Right lobe of liver (tissue), 6 donors: ENCODE data around the gene NPW. TPM values are rescaled to one million over a fixed set of nuclear protein-coding genes. Genes with fewer than 3 reads are reported as not detected.

Experiments used
- ATAC-seq, 4 donors: fragments of 200-7000 bp; cut with Tn5 transposase; one replicate each; pipeline ENCODE4 v1.9.1; 2020; ENCODE audit warnings: mild to moderate bottlenecking in 4 of 4, moderate library complexity in 4 of 4
- DNase-seq, 3 donors: peaks; one replicate each; pipeline ENCODE4 v3.0.0-alpha.2; 2020
- H3K27ac ChIP-seq, 3 donors: fragments of 200-600 bp; one replicate each; pipeline ENCODE4 v1.8.0; 2022
- H3K27me3 ChIP-seq, 2 donors: fragments of 200-600 bp; one replicate each; pipeline ENCODE4 v1.8.0; 2022
- H3K36me3 ChIP-seq, 4 donors: fragments of 200-600 bp; sonication (generic) in 1 of 4; one replicate each; pipeline versions ENCODE4 v1.5.1 to v1.8.0; 2017 to 2022; ENCODE audit warnings: control low read depth in 1 of 4
- H3K4me1 ChIP-seq, 4 donors: fragments of 200-600 bp; sonication (generic) in 1 of 4; one replicate each; pipeline versions ENCODE4 v1.5.1 to v1.8.0; 2017 to 2022; ENCODE audit warnings: control low read depth in 1 of 4
- H3K4me3 ChIP-seq, 3 donors: fragments of 200-600 bp; one replicate each; pipeline ENCODE4 v1.8.0; 2022
- H3K9me3 ChIP-seq, 4 donors: fragments of 200-600 bp; sonication (generic) in 1 of 4; one replicate each; pipeline versions ENCODE4 v1.5.1 to v1.8.0; 2017 to 2022; ENCODE audit warnings: control low read depth in 1 of 4
- CTCF ChIP-seq, 4 donors: fragments of 200-600 bp in 3 of 4; fragments of 450-650 bp in 1 of 4; IDR thresholded peaks; one replicate each; pipeline versions ENCODE4 v1.5.1 to v1.8.0; 2016 to 2022; ENCODE audit warnings: antibody characterized with exemption in 4 of 4, mild to moderate bottlenecking in 2 of 4
- POLR2A ChIP-seq: fragments of 450-650 bp; IDR thresholded peaks from one replicate; pipeline ENCODE4 v1.6.1; 2017; ENCODE audit warnings: antibody characterized with exemption, mild to moderate bottlenecking
- WGBS: methylation state at CpG from one replicate; pipeline ENCODE4 v1.1.6; 2018; ENCODE audit warnings: low coverage, low lambda C conversion rate; ENCODE audit not compliant: insufficient coverage; ENCODE audit errors: missing lambda C conversion rate; 5-methylcytosine and 5-hydroxymethylcytosine counted together
- intact Hi-C, 2 donors: fragments of 100-400 bp; cut with DNase I; formaldehyde crosslinking; loops; one replicate each; pipeline versions ENCODE4 v1.11.2 to v1.14.1; 2022
- total RNA-seq, 6 experiments: library from RNA; depleted of rRNA in 2 of 6; stranded (reverse); fragments of >200 nt in 2 of 6; fragmentation: NEBNext Ultra II Directional in 3 of 6; extraction: Animal tissue kit (Norgen Biotek cat#: 25700) in 3 of 6; gene quantifications; one replicate each; pipeline versions ENCODE4 v1.1.0 to v1.2.4, GENCODE V29; 2016 to 2023
- donor health status: DM: no; HTN: yes; CAD: no.
- donor health status: DM: no; HTN: no; CAD: no.
- donor health status: DM: no; HTN: no; CAD: no.
- donor health status: DM: no; HTN: yes; CAD: no.
- donor health status: DM: no; HTN: yes; CAD: no.

NPW gene
- total RNA-seq, 6 experiments from 2014 or later: 2.7 to 12.3 (median 8.2) TPM

GRCh38 chr16:2028146-2028545 is 8.6 kb downstream of the NPW start:
- WGBS: no CpG with 5 or more reads among the region's 3 CpGs
- TF ChIP-seq POLR2A (no peak), CTCF (IDR thresholded peaks at IDR 0.05) (no peak)
- Histone ChIP-seq H3K36me3 (peaks cover 0 to 15% (median 0%) of the 10 kb centered on the region in 4 donors), H3K27ac (peak overlapping the region; percentile 26 to 49 (median 33)), H3K27me3 (no peaks in the 10 kb centered on the region), H3K4me3 (peak overlapping the region; percentile 76 to 85 (median 82)), H3K9me3 (no peaks in the 10 kb centered on the region), H3K4me1 (peaks cover 0 to 47% (median 24%) of the 10 kb centered on the region in 4 donors)
- ATAC-seq (no peak), DNase-seq (peak in 1 of 3 donors; percentile 53)
- intact Hi-C loops: loop anchor here in 1 of 2 donors (5.0 kb wide), 1 partner anchor 119 kb away; the partner anchor contains the start of gene RAB26

- H3K36me3 ChIP-seq: peaks cover 0 to 15% (median 0%) of the 10 kb centered on the region in 4 donors
- peak overlapping the region in 2 of 3 donors; percentile 26 to 49 for H3K27ac ChIP-seq
- H3K9me3 ChIP-seq: no peaks in the 10 kb centered on the region
- ATAC-seq: peak in 3 of 4 donors; percentile 8 to 25 (median 14)
- intact Hi-C loops: loop anchor here in 1 of 2 donors (5.0 kb wide), 1 partner anchor 119 kb away; the partner anchor contains the start of gene RAB26
- no peaks in the 10 kb centered on the region for H3K27me3 ChIP-seq
- H3K4me3 ChIP-seq: peak overlapping the region; percentile 76 to 85 (median 82)
- 40% methylated on average over 1 of the region's 18 CpGs for WGBS
- TF ChIP-seq CTCF (IDR thresholded peaks at IDR 0.05): no peak
- peaks cover 0 to 48% (median 24%) of the 10 kb centered on the region in 4 donors for H3K4me1 ChIP-seq
- peak; percentile 28 to 77 (median 70) for DNase-seq
Observed at GRCh38 chr16:2028620-2029220, 9.1 kb downstream of the NPW start.

DNA sequence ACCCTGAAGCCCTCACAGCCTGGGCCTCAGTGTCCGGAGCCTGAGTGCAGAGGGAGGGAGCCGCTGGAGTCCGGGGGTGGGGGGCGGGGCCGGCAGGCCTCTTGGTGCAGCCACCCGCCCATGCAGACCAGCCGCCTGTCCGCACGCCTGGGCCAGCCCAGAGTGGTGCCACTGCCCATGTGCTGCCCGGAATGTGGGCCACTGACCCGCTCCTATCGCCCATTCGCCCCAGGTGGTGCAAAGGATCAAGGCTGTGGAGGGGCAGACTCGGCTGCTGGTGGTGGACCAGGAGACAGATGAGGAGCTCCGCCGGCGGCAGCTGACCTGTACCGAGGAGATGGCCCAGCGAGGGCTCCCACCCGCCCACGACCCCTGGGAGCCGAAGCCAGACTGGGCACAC is 9.8 kb downstream of the NPW start:
- peaks cover 0 to 52% (median 25%) of the 10 kb centered on the region in 4 donors for H3K4me1 ChIP-seq
- intact Hi-C loops: loop anchor here in 1 of 2 donors (5.0 kb wide), 1 partner anchor 118 kb away; the partner anchor contains the start of gene RAB26
- no peaks in the 10 kb centered on the region for H3K9me3 ChIP-seq
- no peak for TF ChIP-seq CTCF (IDR thresholded peaks at IDR 0.05)
- TF ChIP-seq POLR2A: no peak
- H3K27ac ChIP-seq: peak overlapping the region; percentile 21 to 63 (median 41)
- peaks cover 0 to 15% (median 0%) of the 10 kb centered on the region in 4 donors for H3K36me3 ChIP-seq
- no CpG with 5 or more reads among the region's 22 CpGs for WGBS
- peak; percentile 71 to 83 (median 82) for DNase-seq
- peak; percentile 3 to 44 (median 39) for ATAC-seq
- H3K27me3 ChIP-seq: no peaks in the 10 kb centered on the region
- peak overlapping the region; percentile 76 to 85 (median 82) for H3K4me3 ChIP-seq

DNA sequence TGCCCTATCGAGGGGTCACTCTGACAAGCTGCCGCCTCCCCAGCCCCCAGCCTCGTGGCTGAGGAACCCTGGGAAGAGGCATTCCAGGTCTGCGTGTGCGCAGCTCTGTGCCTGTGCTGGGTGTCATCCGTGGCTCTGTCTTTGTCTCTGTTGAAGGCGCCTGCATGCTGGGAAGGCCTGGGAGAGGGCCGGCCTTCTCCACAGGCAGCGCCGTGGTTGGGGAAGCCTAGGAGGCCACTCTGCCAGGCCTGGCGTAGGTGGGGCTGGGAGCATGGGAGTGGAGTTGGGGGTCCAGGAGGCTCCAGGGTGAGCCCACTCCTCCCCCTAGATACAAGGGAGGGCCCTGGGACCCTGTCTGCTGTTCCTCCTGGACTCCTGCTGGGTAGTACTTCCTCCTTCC is 10.5 kb downstream of the NPW start:
- Histone ChIP-seq H3K27ac (peak overlapping the region; percentile 21 to 63 (median 41)), H3K27me3 (no peaks in the 10 kb centered on the region), H3K36me3 (peaks cover 0 to 15% (median 0%) of the 10 kb centered on the region in 4 donors), H3K4me1 (peaks cover 0 to 56% (median 25%) of the 10 kb centered on the region in 4 donors), H3K4me3 (peak overlapping the region; percentile 76 to 85 (median 82)), H3K9me3 (no peaks in the 10 kb centered on the region)
- ATAC-seq (no peak), DNase-seq (no peak)
- TF ChIP-seq POLR2A (no peak), CTCF (IDR thresholded peaks at IDR 0.05) (no peak)
- 14% methylated on average over 6 of the region's 11 CpGs for WGBS
- intact Hi-C loops: no loop called here
